Measurements from ENCODE around the gene SLC30A1.

- no peak for TF ChIP-seq CTCF (IDR thresholded peaks at IDR 0.05)
- TF ChIP-seq POLR2A (IDR thresholded peaks at IDR 0.05): no peak
Measured at GRCh38 chr1:211566431-211567025, 12.4 kb downstream of the SLC30A1 start.

All from esophagus squamous epithelium (tissue), 4 donors.